PC-3 (cell line): Measurements from ENCODE around the gene ATP1B2. TPM values are rescaled to one million over a fixed set of nuclear protein-coding genes. Genes with fewer than 3 reads are reported as not detected.
A peak's percentile ranks its signal among the peaks of the same experiment; 100 is the strongest.

Source experiments
- ATAC-seq: fragments of 200-7000 bp; cut with Tn5 transposase; 2 replicates; pipeline ENCODE4 v1.9.1; 2020; ENCODE audit warnings: mild to moderate bottlenecking, moderate library complexity
- BruUV-seq: library from RNA; stranded (reverse); fragments of 400-500 nt; replicated peaks from 2 replicates; lab custom pipeline; 2021; lab: Mats Ljungman, UMichigan
- CTCF ChIA-PET: fragments of 300-600 bp; sonication (Branson Sonifier 250); formaldehyde crosslinking; loops from one replicate; lab custom pipeline; 2022; ENCODE audit warnings: antibody characterized with exemption; lab: Charles Lee
- POLR2A ChIA-PET: fragments of 300-600 bp; sonication (Branson Sonifier 250); formaldehyde crosslinking; loops from one replicate; lab custom pipeline; 2022; ENCODE audit warnings: antibody characterized with exemption; ENCODE audit not compliant: unreplicated experiment; lab: Charles Lee
- DNase-seq: peaks from one replicate; pipeline ENCODE4 v3.0.0-alpha.2; 2015
- H2AFZ ChIP-seq: fragments of 300-600 bp; sonication (generic); 2 replicates; pipeline ENCODE4 v1.6.0; 2016; ENCODE audit warnings: antibody characterized with exemption, low read length
- H3F3A ChIP-seq: fragments of 300-600 bp; sonication (generic); one replicate; pipeline ENCODE4 v1.6.0; 2017; ENCODE audit warnings: antibody characterized with exemption, low read length, control low read depth, mild to moderate bottlenecking; ENCODE audit not compliant: unreplicated experiment
- H3K27ac ChIP-seq: fragments of 300-600 bp; sonication (generic); 2 replicates; pipeline ENCODE4 v1.5.1; 2016; ENCODE audit warnings: mild to moderate bottlenecking, low read length
- H3K27me3 ChIP-seq: fragments of 300-600 bp; sonication (generic); 2 replicates; pipeline ENCODE4 v1.6.1; 2016; ENCODE audit warnings: low read length, mixed read lengths
- H3K36me3 ChIP-seq: fragments of 300-600 bp; sonication (generic); 2 replicates; pipeline ENCODE4 v1.6.1; 2016; ENCODE audit warnings: low read depth, mixed run types, low read length, mixed read lengths
- H3K4me1 ChIP-seq: fragments of 300-600 bp; sonication (generic); 2 replicates; pipeline ENCODE4 v1.5.1; 2016; ENCODE audit warnings: low read length; ENCODE audit not compliant: insufficient read depth
- H3K4me2 ChIP-seq: fragments of 300-600 bp; sonication (generic); 2 replicates; pipeline ENCODE4 v1.6.0; 2016; ENCODE audit warnings: low read length
- H3K4me3 ChIP-seq: fragments of 300-600 bp; sonication (generic); 2 replicates; pipeline ENCODE4 v1.5.1; 2016; ENCODE audit warnings: mild to moderate bottlenecking, low read length, mixed read lengths
- H3K79me2 ChIP-seq: fragments of 300-600 bp; sonication (generic); 2 replicates; pipeline ENCODE4 v1.6.1; 2017; ENCODE audit warnings: low read length, mixed read lengths
- H3K9ac ChIP-seq: fragments of 300-600 bp; sonication (generic); 2 replicates; pipeline ENCODE4 v1.6.0; 2016; ENCODE audit warnings: mild to moderate bottlenecking, low read length
- H3K9me2 ChIP-seq: fragments of 300-600 bp; sonication (generic); replicated peaks from 2 replicates; pipeline ENCODE4 v1.6.1; 2016; ENCODE audit warnings: mixed run types, low read length, mixed read lengths
- H3K9me3 ChIP-seq: fragments of 300-600 bp; sonication (generic); 2 replicates; pipeline ENCODE4 v1.6.1; 2016; ENCODE audit warnings: low read length, mixed read lengths
- H4K20me1 ChIP-seq: fragments of 300-600 bp; sonication (generic); 2 replicates; pipeline ENCODE4 v1.6.1; 2016; ENCODE audit warnings: low read length, mixed read lengths
- CTCF ChIP-seq: fragments of 300-600 bp; sonication (generic); conservative IDR thresholded peaks from 2 replicates; pipeline ENCODE4 v1.5.1; 2017; ENCODE audit warnings: antibody characterized with exemption, low read depth, mild to moderate bottlenecking, low read length
- EZH2 ChIP-seq: fragments of 300-600 bp; sonication (generic); IDR thresholded peaks from one replicate; pipeline ENCODE4 v1.6.1; 2017; ENCODE audit warnings: antibody characterized with exemption, mild to moderate bottlenecking, low read length; ENCODE audit not compliant: unreplicated experiment
- EZH2phosphoT487 ChIP-seq: fragments of 300-600 bp; sonication (generic); IDR thresholded peaks from 2 replicates; pipeline ENCODE4 v1.6.1; 2018; ENCODE audit warnings: mild to moderate bottlenecking, antibody characterized with exemption, low read length, borderline replicate concordance
- intact Hi-C: fragments of 100-400 bp; cut with micrococcal nuclease; formaldehyde crosslinking; loops from 2 replicates; pipeline ENCODE4 v1.9.0; 2023
- total RNA-seq: library from RNA; depleted of rRNA; stranded (reverse); fragments of >200 nt; gene quantifications from 2 replicates; pipeline ENCODE4 v1.2.3, GENCODE V29; 2014

Gene ATP1B2
- total RNA-seq, 1 experiment from 2014 or later, result not detected

DNA sequence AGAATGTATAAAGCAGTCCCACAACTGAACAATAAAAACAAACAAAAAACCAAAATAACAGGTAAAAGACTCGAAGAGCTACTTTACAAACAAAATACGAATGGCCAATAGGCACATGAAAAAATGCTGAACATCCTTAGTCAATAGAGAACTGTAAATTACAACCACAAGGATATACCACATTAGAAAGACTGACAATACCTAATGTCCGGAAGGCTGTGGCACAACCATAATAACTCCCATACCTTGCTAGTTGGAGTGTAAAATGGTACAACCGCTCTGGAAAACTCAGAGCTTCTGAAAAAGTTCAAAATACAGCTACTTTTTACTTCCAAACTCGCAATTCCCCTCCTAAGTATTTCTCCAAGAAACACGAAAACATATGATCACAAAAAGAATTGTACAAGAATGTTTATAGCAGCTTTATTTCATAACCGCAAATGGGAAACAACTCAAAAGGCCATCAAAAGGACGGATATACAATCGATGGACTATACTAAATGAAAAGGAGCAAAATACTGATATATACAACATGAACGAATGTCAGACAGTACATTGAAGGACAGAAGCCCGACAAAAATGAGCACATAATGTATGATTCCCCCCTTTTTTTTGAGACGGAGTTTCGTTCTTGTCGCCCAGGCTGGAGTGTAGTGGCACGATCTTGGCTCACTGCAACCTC is 34.3 kb downstream of the ATP1B2 start:
- H2AFZ ChIP-seq, result no peak overlapping the region
- H3K79me2 ChIP-seq, result peaks cover 61% of the 10 kb centered on the region
- ATAC-seq (no peak), DNase-seq (no peak)
- H3K36me3 ChIP-seq, result no peaks in the 10 kb centered on the region
- H3F3A ChIP-seq, result no peaks in the 10 kb centered on the region
- peaks cover 7% of the 10 kb centered on the region; the same call in 1 of the 2 replicates for H4K20me1 ChIP-seq
- H3K4me2 ChIP-seq, result peak overlapping the region; percentile 88
- intact Hi-C loops, result loop anchor here (5.0 kb wide), 3 partner anchors 53 to 248 kb away; partner anchors contain the start of genes CD68, FGF11, SHBG and TMEM102
- H3K4me3 ChIP-seq, result peak overlapping the region; percentile 85
- H3K4me1 ChIP-seq, result peaks cover 16% of the 10 kb centered on the region
- TF ChIP-seq EZH2, result no peak
- no peak for TF ChIP-seq EZH2phosphoT487
- no peak for TF ChIP-seq CTCF
- no peaks in the 10 kb centered on the region for H3K27me3 ChIP-seq
- no TSS peak for BruUV-seq
- ChIA-PET POLR2A (interaction anchor here (0.9 kb wide), 1 partner anchor 101 kb away, joined by 3 read pairs; the partner anchor contains the start of gene MPDU1), CTCF (no interaction called here)
- H3K9me2 ChIP-seq, result no peaks in the 10 kb centered on the region
- peak overlapping the region; percentile 88 for H3K9ac ChIP-seq
- H3K9me3 ChIP-seq, result no peaks in the 10 kb centered on the region
- H3K27ac ChIP-seq, result no peak overlapping the region

DNA sequence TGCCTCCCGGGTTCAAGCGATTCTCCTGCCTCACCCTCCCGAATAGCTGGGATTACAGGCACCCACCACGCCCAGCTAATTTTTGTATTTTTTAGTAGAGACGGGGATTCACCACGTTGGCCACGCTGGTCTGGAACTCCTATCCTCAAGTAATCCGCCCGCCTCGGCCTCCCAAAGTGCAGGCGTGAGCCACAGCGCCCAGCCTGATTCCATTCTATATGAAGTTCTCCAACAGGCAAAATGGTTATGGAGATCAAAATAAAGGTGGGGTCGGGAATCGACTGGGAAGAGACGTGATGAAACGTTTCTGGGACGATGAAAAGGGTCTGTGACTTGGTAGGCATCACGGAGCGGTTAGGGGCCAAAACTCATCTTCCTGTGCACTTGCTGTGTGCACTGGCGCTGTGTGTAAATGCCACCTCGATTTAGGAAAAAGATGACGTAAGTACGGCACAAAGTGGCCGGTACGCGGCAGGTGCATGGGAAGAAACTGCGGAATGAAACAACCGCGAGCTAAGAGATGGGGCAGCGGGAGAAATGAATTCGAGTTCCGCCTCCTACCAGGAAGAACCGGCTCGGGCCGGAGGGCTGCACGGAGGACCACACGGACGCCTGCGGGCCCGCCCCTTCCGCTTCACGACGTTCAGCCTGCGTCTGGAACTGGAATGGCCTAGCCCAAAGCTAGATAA is 35.0 kb downstream of the ATP1B2 start:
- no TSS peak for BruUV-seq
- Histone ChIP-seq H3K9me3 (no peaks in the 10 kb centered on the region), H3K9me2 (no peaks in the 10 kb centered on the region), H3K27me3 (no peaks in the 10 kb centered on the region), H3K4me1 (peaks cover 16% of the 10 kb centered on the region), H4K20me1 (peaks cover 7% of the 10 kb centered on the region; the same call in 1 of the 2 replicates), H3K4me2 (peak overlapping the region; percentile 88), H3K9ac (peak overlapping the region; percentile 88), H3F3A (no peaks in the 10 kb centered on the region), H3K79me2 (peaks cover 66% of the 10 kb centered on the region), H3K4me3 (peak overlapping the region; percentile 85), H2AFZ (peak overlapping the region; percentile 42; the same call in 1 of the 2 replicates), H3K27ac (peak overlapping the region; percentile 96), H3K36me3 (no peaks in the 10 kb centered on the region; the same call in 1 of the 2 replicates)
- CTCF ChIA-PET, result no interaction called here
- TF ChIP-seq EZH2phosphoT487 (no peak), EZH2 (no peak), CTCF (no peak)
- DNase-seq (peak; percentile 90), ATAC-seq (peak; percentile 39)
- intact Hi-C loops, result loop anchor here (5.0 kb wide), 3 partner anchors 53 to 248 kb away; partner anchors contain the start of genes CD68, FGF11, SHBG and TMEM102
- POLR2A ChIA-PET, result interaction anchor here (0.6 to 0.9 kb wide), 3 partner anchors 102 to 1555 kb away, joined by 3 read pairs; partner anchors contain the start of genes MPDU1 and SENP3
